Chondrocyte (in vitro differentiated cells): ENCODE measurements around the gene ANKRD13D. TPM values are rescaled to one million over a fixed set of nuclear protein-coding genes. Genes with fewer than 3 reads are reported as not detected.
A peak's percentile ranks its signal among the peaks of the same experiment; 100 is the strongest.

Source experiments
- DNase-seq: peaks from one replicate; pipeline ENCODE4 v3.0.0; 2021; ENCODE audit warnings: mixed read lengths, low spot score
- H3K27ac Mint-ChIP-seq: one replicate; pipeline ENCODE4 v1.8.0; 2021; ENCODE audit warnings: mild to moderate bottlenecking, moderate library complexity, mixed read lengths; ENCODE audit not compliant: unreplicated experiment
- H3K27me3 Mint-ChIP-seq: 2 replicates; pipeline ENCODE4 v1.8.0; 2021; ENCODE audit warnings: low read depth, mixed read lengths
- H3K36me3 Mint-ChIP-seq: 2 replicates; pipeline ENCODE4 v1.8.0; 2021; ENCODE audit warnings: low read depth, mixed read lengths
- H3K4me1 Mint-ChIP-seq: 2 replicates; pipeline ENCODE4 v1.8.0; 2021; ENCODE audit warnings: low read depth, mild to moderate bottlenecking, mixed read lengths
- H3K4me3 Mint-ChIP-seq: one replicate; pipeline ENCODE4 v1.8.0; 2021; ENCODE audit warnings: mild to moderate bottlenecking, moderate library complexity, mixed read lengths; ENCODE audit not compliant: unreplicated experiment
- H3K9me3 Mint-ChIP-seq: 2 replicates; pipeline ENCODE4 v1.8.0; 2021; ENCODE audit warnings: low read depth, mixed read lengths
- CTCF ChIP-seq: fragments of 200-600 bp; sonication (generic); IDR thresholded peaks from 2 replicates; pipeline ENCODE4 v1.5.0; 2021; ENCODE audit warnings: antibody characterized with exemption, mild to moderate bottlenecking, moderate library complexity
- total RNA-seq: library from RNA; stranded (reverse); gene quantifications from 3 replicates; pipeline ENCODE4 v1.2.1, GENCODE V29; 2021

Gene ANKRD13D
- total RNA-seq, 1 donor from 2014 or later, result 40.0 TPM

GRCh38 chr11:67285541-67286498, 3.3 kb upstream of the ANKRD13D start:
- Mint-ChIP-seq H3K27me3 (no peaks in the 10 kb centered on the region), H3K27ac (no peak overlapping the region), H3K4me3 (no peak overlapping the region), H3K4me1 (peaks cover 22% of the 10 kb centered on the region), H3K9me3 (no peaks in the 10 kb centered on the region), H3K36me3 (peaks cover 5% of the 10 kb centered on the region)
- TF ChIP-seq CTCF, result no peak
- DNase-seq, result no peak

- no peak for DNase-seq
- Mint-ChIP-seq H3K27ac (peak overlapping the region; percentile 95), H3K4me3 (no peak overlapping the region), H3K27me3 (no peaks in the 10 kb centered on the region), H3K36me3 (peaks cover 5% of the 10 kb centered on the region), H3K4me1 (peaks cover 22% of the 10 kb centered on the region), H3K9me3 (no peaks in the 10 kb centered on the region)
- no peak for TF ChIP-seq CTCF
Measured at GRCh38 chr11:67286621-67287333, 2.3 kb upstream of the ANKRD13D start.

GRCh38 chr11:67287355-67288197, 1.5 kb upstream of the ANKRD13D start:
- H3K4me1 Mint-ChIP-seq, result peaks cover 28% of the 10 kb centered on the region
- H3K27me3 Mint-ChIP-seq, result no peaks in the 10 kb centered on the region
- H3K4me3 Mint-ChIP-seq, result peak overlapping the region; percentile 74
- no peak for TF ChIP-seq CTCF
- no peak for DNase-seq
- peak overlapping the region; percentile 95 for H3K27ac Mint-ChIP-seq
- H3K9me3 Mint-ChIP-seq, result no peaks in the 10 kb centered on the region
- peaks cover under 1% of the 10 kb centered on the region for H3K36me3 Mint-ChIP-seq

- Mint-ChIP-seq H3K27me3 (no peaks in the 10 kb centered on the region), H3K9me3 (no peaks in the 10 kb centered on the region), H3K4me1 (peaks cover 33% of the 10 kb centered on the region), H3K36me3 (peaks cover 3% of the 10 kb centered on the region), H3K27ac (peak overlapping the region; percentile 95), H3K4me3 (peak overlapping the region; percentile 74)
- TF ChIP-seq CTCF, result no peak
- no peak for DNase-seq
Measured at GRCh38 chr11:67288198-67288451, 978 bp upstream of the ANKRD13D start.
